Heart left ventricle (tissue), 16 donors: ENCODE measurements around the gene MAP1LC3B. TPM values are rescaled to one million over a fixed set of nuclear protein-coding genes. Genes with fewer than 3 reads are reported as not detected.

Source experiments
- ATAC-seq, 4 donors: fragments of 200-7000 bp; cut with Tn5 transposase; one replicate each; pipeline ENCODE4 v1.9.1; 2020 to 2022; ENCODE audit warnings: moderate library complexity in 4 of 4, mild to moderate bottlenecking in 3 of 4, moderate number of reproducible peaks in 1 of 4
- DNase-seq, 5 donors: peaks; one replicate each; pipeline ENCODE4 v3.0.0-alpha.2; 2020
- H3K27ac ChIP-seq, 12 donors: fragments of 200-600 bp; sonication (generic) in 4 of 12; one replicate each; pipeline versions ENCODE4 v1.5.0 to v1.8.0; 2016 to 2022; ENCODE audit warnings: mild to moderate bottlenecking in 2 of 12
- H3K27me3 ChIP-seq, 9 donors: fragments of 200-600 bp; sonication (generic) in 2 of 9; one replicate each; pipeline versions ENCODE4 v1.5.1 to v1.8.0; 2016 to 2022; ENCODE audit warnings: mild to moderate bottlenecking in 3 of 9
- H3K36me3 ChIP-seq, 9 donors: fragments of 200-600 bp; sonication (generic) in 2 of 9; one replicate each; pipeline versions ENCODE4 v1.5.0 to v1.8.0; 2018 to 2022; ENCODE audit warnings: mild to moderate bottlenecking in 2 of 9
- H3K4me1 ChIP-seq, 12 donors: fragments of 200-600 bp; sonication (generic) in 4 of 12; one replicate each; pipeline versions ENCODE4 v1.5.0 to v1.8.0; 2016 to 2022; ENCODE audit warnings: mild to moderate bottlenecking in 3 of 12
- H3K4me3 ChIP-seq, 12 donors: fragments of 200-600 bp; sonication (generic) in 4 of 12; one replicate each; pipeline versions ENCODE4 v1.5.0 to v1.8.0; 2017 to 2022; ENCODE audit warnings: mild to moderate bottlenecking in 9 of 12, moderate library complexity in 4 of 12
- H3K9me3 ChIP-seq, 12 donors: fragments of 200-600 bp; sonication (generic) in 4 of 12; one replicate each; pipeline versions ENCODE4 v1.5.0 to v1.8.0; 2016 to 2022; ENCODE audit warnings: mild to moderate bottlenecking in 1 of 12
- POLR2A ChIP-seq, 2 donors: fragments of 450-650 bp; IDR thresholded peaks; one replicate each; pipeline ENCODE4 v1.6.1; 2017; ENCODE audit warnings: antibody characterized with exemption in 2 of 2, mild to moderate bottlenecking in 2 of 2, moderate library complexity in 2 of 2
- WGBS, 4 donors: extraction: QIAGEN DNeasy Blood & Tissue Kit in 2 of 4; methylation state at CpG; one replicate each; pipeline versions ENCODE4 v1.1.5 to v1.1.7; 2013 to 2018; 5-methylcytosine and 5-hydroxymethylcytosine counted together
- intact Hi-C, 10 donors: fragments of 100-400 bp; cut with DNase I; formaldehyde crosslinking; loops; one replicate each; pipeline versions ENCODE4 v1.11.1 to v1.14.2; 2022
- polyA plus RNA-seq, 2 donors: library from polyadenylated mRNA; stranded (reverse); fragments of 200-250 nt; gene quantifications; one replicate each; pipeline ENCODE4 v1.2.3, GENCODE V29; 2013
- total RNA-seq, 9 donors: library from RNA; depleted of rRNA in 2 of 9; stranded (reverse); fragments of >200 nt in 2 of 9; fragmentation: NEBNext Ultra II Directional in 3 of 9; extraction: Animal tissue kit (Norgen Biotek cat#: 25700) in 3 of 9; gene quantifications; one replicate each; pipeline versions ENCODE4 v1.1.0 to v1.2.4, GENCODE V29; 2016 to 2023
- TF ChIP-seq, protein P1 (sequence below), 12 donors: fragments of 200-600 bp; sonication (generic) in 4 of 12; IDR thresholded peaks; one replicate each; pipeline versions ENCODE4 v1.5.0 to v1.8.0; 2018 to 2022; ENCODE audit warnings: antibody characterized with exemption in 12 of 12, mild to moderate bottlenecking in 5 of 12
- donor health status: ischemic (EF 13 %, LVEDD 7.1; RV severe dilation, severe dysfunction).
- donor health status: healthy with polysubstance abuse.
- donor health status: DM: no; HTN: yes; CAD: no.
- donor health status: DM: no; HTN: no; CAD: no.
- donor health status: ischemic (EF 25% LVEDD 6.9; RV normal size, moderate dysfunction).
- donor health status: ischemic (EF 25% LVEDD 5.7; RV mildly dilated, moderate dysfunction).
- donor health status: healthy.
- donor health status: DM: yes; HTN: yes; CAD: no.
- donor health status: ischemic (EF 35%, LVEDD 5.7; RV mildly dilated, moderate dysfunction).
- donor health status: nonischemic (EF 11% LVEDD 7.7; RV severe dilation, severe dysfunction).
- donor health status: DM: yes; HTN: yes; CAD: no.
- donor health status: PGD.
- donor health status: ischemic (EF 29% LVEDD 5.4; RV normal size, mild dysfunction).
- donor health status: nonischemic (EF 23%, LVEDD 6.1; RV moderate dilation, normal function).

MAP1LC3B gene
- total and polyA plus RNA-seq, 11 donors, result 70.7 to 263 (median 116) TPM

DNA sequence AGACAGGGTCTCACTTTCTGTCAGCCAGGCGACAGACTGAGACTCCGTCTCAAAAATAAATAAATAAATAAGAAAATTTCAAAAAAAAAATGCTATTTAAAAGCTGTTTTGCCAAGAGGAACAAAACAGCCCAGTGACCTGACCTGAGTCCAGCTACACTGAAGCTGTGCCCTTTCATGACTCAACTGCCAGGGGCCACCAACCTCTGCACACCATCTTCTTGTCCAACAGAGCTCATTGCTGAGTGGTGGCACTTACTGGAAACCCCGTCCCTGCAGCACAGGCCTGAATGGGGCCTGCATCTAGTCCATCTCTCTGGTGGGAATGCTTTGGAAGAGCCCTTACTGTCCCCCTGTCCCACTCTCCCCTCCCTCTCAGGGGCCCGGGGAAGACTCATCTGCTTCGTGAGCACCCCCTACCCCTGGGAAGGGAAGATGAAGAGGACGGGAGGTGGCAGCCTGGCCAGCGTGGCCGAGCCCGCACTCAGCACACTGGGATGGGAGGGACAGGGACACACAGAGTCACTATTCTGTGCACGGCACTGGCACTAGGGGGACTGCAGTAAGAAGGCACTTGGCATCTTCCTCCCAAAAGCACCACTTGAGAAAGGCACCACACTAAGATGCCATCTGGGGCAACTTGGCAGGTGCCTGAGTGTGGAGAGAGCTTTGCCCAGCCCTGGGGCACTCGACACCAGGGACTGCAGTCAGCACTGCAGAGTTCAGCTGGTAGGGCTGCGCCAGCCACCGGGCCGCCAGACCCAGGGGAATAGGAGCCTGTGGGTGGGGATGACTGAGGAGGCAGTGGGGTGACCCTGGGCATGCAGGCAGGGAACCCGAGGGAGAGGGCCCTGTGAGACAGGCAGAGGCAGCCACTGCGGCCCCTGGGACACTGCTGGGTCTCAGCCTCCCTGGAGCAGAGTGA, 22.1 kb upstream of the MAP1LC3B start:
- H3K27ac ChIP-seq, result peak overlapping the region in 9 of 12 donors; percentile 13 to 74 (median 54)

DNA sequence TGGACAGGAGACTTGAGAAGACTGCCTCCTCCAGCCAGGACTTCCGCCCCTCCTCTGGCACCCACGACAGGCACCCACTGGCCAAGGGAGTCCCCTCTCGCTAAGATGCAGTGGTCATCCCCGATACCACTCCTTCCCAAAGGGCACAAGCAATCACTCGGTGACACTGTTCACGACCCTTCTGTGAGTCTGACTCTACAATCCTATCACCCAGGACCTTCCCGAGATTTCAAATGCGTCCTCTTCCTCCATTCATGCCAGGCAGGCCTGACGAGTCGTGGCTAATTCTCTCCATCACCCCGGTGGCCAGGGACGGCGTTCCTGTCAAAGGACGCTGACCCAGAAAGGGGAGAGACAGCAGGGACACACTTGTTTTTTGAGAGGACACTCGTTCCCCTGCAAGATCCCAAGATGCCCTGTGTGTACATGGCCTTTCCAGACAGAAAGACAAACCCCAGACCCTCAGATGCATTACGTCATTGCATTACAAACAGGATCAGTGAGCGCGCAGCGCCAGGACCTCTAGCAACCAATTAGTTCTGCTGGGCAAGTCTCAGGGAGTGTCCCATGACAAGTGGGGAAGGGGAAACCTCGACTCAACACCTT, 20.8 kb upstream of the MAP1LC3B start:
- Histone ChIP-seq H3K27me3 (peaks cover 0 to 38% (median 0%) of the 10 kb centered on the region in 9 donors), H3K27ac (peak overlapping the region in 9 of 12 donors; percentile 3 to 74 (median 33))

More for the DNA sequence above, 22.1 kb upstream of the MAP1LC3B start:
- WGBS, 4 donors, result 60 to 65% (median 61%) methylated on average over 12 to 16 of the region's 16 CpGs
- TF ChIP-seq, protein P1, sequence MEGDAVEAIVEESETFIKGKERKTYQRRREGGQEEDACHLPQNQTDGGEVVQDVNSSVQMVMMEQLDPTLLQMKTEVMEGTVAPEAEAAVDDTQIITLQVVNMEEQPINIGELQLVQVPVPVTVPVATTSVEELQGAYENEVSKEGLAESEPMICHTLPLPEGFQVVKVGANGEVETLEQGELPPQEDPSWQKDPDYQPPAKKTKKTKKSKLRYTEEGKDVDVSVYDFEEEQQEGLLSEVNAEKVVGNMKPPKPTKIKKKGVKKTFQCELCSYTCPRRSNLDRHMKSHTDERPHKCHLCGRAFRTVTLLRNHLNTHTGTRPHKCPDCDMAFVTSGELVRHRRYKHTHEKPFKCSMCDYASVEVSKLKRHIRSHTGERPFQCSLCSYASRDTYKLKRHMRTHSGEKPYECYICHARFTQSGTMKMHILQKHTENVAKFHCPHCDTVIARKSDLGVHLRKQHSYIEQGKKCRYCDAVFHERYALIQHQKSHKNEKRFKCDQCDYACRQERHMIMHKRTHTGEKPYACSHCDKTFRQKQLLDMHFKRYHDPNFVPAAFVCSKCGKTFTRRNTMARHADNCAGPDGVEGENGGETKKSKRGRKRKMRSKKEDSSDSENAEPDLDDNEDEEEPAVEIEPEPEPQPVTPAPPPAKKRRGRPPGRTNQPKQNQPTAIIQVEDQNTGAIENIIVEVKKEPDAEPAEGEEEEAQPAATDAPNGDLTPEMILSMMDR (IDR thresholded peaks at IDR 0.05), result peak in 1 of 12 donors; percentile 5
- TF ChIP-seq POLR2A (IDR thresholded peaks at IDR 0.05), result no peak
- intact Hi-C loops, result loop anchor here in 1 of 10 donors (2.0 kb wide), 1 partner anchor 25 kb away; no protein-coding TSS in a partner anchor
- Histone ChIP-seq H3K36me3 (peaks cover 0 to 18% (median 7%) of the 10 kb centered on the region in 9 donors), H3K4me1 (peaks cover 3 to 91% (median 53%) of the 10 kb centered on the region in 12 donors), H3K9me3 (no peaks in the 10 kb centered on the region), H3K27me3 (peaks cover 0 to 49% (median 0%) of the 10 kb centered on the region in 9 donors), H3K4me3 (no peak overlapping the region)
- ATAC-seq, result peak; percentile 54 to 84 (median 72)
- DNase-seq, result peak in 3 of 5 donors; percentile 56 to 75 (median 67)

DNA sequence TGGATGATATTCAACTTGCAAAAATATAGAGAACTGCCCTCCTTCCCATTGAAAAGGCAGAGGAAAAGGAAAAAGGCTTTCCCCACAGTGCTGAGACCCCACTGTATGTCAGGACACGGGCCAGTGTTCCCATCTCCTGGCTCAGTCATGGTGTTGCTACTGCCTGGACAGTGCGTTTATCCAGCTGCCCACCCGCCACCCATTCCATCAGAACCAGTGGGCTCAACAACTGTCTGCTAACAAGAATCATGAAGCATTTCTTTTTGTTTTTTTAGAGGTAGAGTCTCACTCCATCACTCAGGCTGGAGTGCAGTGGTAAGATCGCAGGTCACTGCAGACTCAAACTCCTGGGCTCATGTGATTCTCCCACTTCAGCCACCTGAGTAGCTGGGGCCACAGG, 19.8 kb upstream of the MAP1LC3B start:
- 94 to 98% (median 94%) methylated on average over 4 of the region's 4 CpGs for WGBS, 4 donors
- H3K27me3 ChIP-seq, result peaks cover 0 to 32% (median 0%) of the 10 kb centered on the region in 9 donors
- intact Hi-C loops, result no loop called here
- no peak overlapping the region for H3K4me3 ChIP-seq
- peaks cover 7 to 93% (median 68%) of the 10 kb centered on the region in 12 donors for H3K4me1 ChIP-seq
- H3K27ac ChIP-seq, result peak overlapping the region in 1 of 12 donors; percentile 60
- DNase-seq (peak in 2 of 5 donors; percentile 4), ATAC-seq (no peak)
- peaks cover 0 to 14% (median 0%) of the 10 kb centered on the region in 9 donors for H3K36me3 ChIP-seq
- TF ChIP-seq POLR2A (IDR thresholded peaks at IDR 0.05), result no peak
- TF ChIP-seq, protein P1 (IDR thresholded peaks at IDR 0.05), result no peak
- H3K9me3 ChIP-seq, result no peaks in the 10 kb centered on the region

More for the DNA sequence above, 20.8 kb upstream of the MAP1LC3B start:
- Histone ChIP-seq H3K36me3 (peaks cover 0 to 16% (median 0%) of the 10 kb centered on the region in 9 donors), H3K4me1 (peaks cover 7 to 93% (median 64%) of the 10 kb centered on the region in 12 donors), H3K9me3 (no peaks in the 10 kb centered on the region), H3K4me3 (no peak overlapping the region)
- intact Hi-C loops, result no loop called here
- 55 to 61% (median 58%) methylated on average over 20 of the region's 20 CpGs for WGBS, 4 donors
- ATAC-seq (peak; percentile 27 to 56 (median 48)), DNase-seq (peak in 2 of 5 donors; percentile 36 to 49)
- TF ChIP-seq, protein P1 (IDR thresholded peaks at IDR 0.05), result no peak
- no peak for TF ChIP-seq POLR2A (IDR thresholded peaks at IDR 0.05)
